GM12878 (cell line): ENCODE data around the gene CRELD2. TPM values are rescaled to one million over a fixed set of nuclear protein-coding genes. Genes with fewer than 3 reads are reported as not detected.

ENCODE experiments used
- ATAC-seq: fragments of 200-7000 bp; cut with Tn5 transposase; 3 replicates; pipeline ENCODE4 v1.9.1; 2020; ENCODE audit warnings: mild to moderate bottlenecking, moderate library complexity
- BruUV-seq: library from RNA; stranded (reverse); fragments of 400-500 nt; replicated peaks from 2 replicates; lab custom pipeline; 2021; lab: Mats Ljungman, UMichigan
- CTCF ChIA-PET: fragments of 300-600 bp; sonication (Branson Sonifier 250); formaldehyde crosslinking; extraction: SDS; loops from one replicate; lab custom pipeline; 2021; ENCODE audit warnings: inconsistent platforms; lab: Yijun Ruan, JAX
- POLR2A ChIA-PET: fragments of 350-600 bp; formaldehyde crosslinking; extraction: SDS; loops from one replicate; lab custom pipeline; 2021; ENCODE audit warnings: inconsistent platforms; lab: Charles Lee
- RAD21 ChIA-PET: fragments of 300-600 bp; sonication (Branson Sonifier 250); formaldehyde crosslinking; loops from one replicate; lab custom pipeline; 2023; ENCODE audit warnings: antibody characterized with exemption; ENCODE audit not compliant: unreplicated experiment; lab: Charles Lee
- SMC1A ChIA-PET: fragments of 300-600 bp; sonication (Branson Sonifier 250); formaldehyde crosslinking; loops from one replicate; lab custom pipeline; 2023; ENCODE audit not compliant: unreplicated experiment, uncharacterized antibody; lab: Charles Lee
- DNase-seq: peaks from one replicate; pipeline ENCODE4 v3.0.0-alpha.2; 2011; ENCODE audit warnings: low read depth, low spot score
- FAIRE-seq: peaks from 3 replicates; lab custom pipeline; 2011; peaks lifted over from hg19 to GRCh38; lab: Jason Lieb, UNC
- H2AFZ ChIP-seq: 2 replicates; pipeline ENCODE4 v1.6.0; 2011; ENCODE audit warnings: low read depth, low read length, control low read depth; ENCODE audit not compliant: control insufficient read depth
- H3K27ac ChIP-seq: 2 replicates; pipeline ENCODE4 v1.5.1; 2011; ENCODE audit warnings: control low read depth; ENCODE audit not compliant: control insufficient read depth, insufficient read depth
- H3K27me3 ChIP-seq, 2 experiments: replicated peaks in 1 of 2; 2 replicates each; pipeline versions ENCODE4 v1.6.0 to v1.6.1; 2011; ENCODE audit warnings: low read length in 1 of 2; ENCODE audit not compliant: control insufficient read depth in 2 of 2, insufficient read depth in 2 of 2
- H3K36me3 ChIP-seq, 2 experiments: 2 replicates each; pipeline ENCODE4 v1.5.1; 2011; ENCODE audit warnings: low read length in 1 of 2; ENCODE audit not compliant: control insufficient read depth in 2 of 2, insufficient read depth in 2 of 2
- H3K4me1 ChIP-seq: 2 replicates; pipeline ENCODE4 v1.6.1; 2011; ENCODE audit warnings: mild to moderate bottlenecking, low read length, moderate library complexity, mixed read lengths; ENCODE audit not compliant: control insufficient read depth, insufficient read depth
- H3K4me2 ChIP-seq: 2 replicates; pipeline ENCODE4 v1.6.0; 2011; ENCODE audit warnings: control low read depth; ENCODE audit not compliant: control insufficient read depth, insufficient read depth
- H3K4me3 ChIP-seq: fragments of 200-600 bp; sonication (generic); 2 replicates; pipeline ENCODE4 v1.5.1; 2016
- H3K79me2 ChIP-seq: 2 replicates; pipeline ENCODE4 v1.6.0; 2011; ENCODE audit warnings: low read length; ENCODE audit not compliant: control insufficient read depth, insufficient read depth
- H3K9ac ChIP-seq: 2 replicates; pipeline ENCODE4 v1.8.0; 2011; ENCODE audit warnings: low read length, control low read depth, mixed read lengths; ENCODE audit not compliant: control insufficient read depth, insufficient read depth
- H3K9me3 ChIP-seq: replicated peaks from 3 replicates; pipeline ENCODE4 v1.5.1; 2011; ENCODE audit warnings: mild to moderate bottlenecking, low read length; ENCODE audit not compliant: control insufficient read depth, insufficient read depth
- H4K20me1 ChIP-seq: 2 replicates; pipeline ENCODE4 v1.6.0; 2011; ENCODE audit not compliant: control insufficient read depth, insufficient read depth
- CTCF ChIP-seq, 3 experiments: IDR thresholded peaks in 2 of 3; conservative IDR thresholded peaks in 1 of 3; 2 replicates each; pipeline ENCODE4 v1.5.1; 2011; ENCODE audit warnings: low read depth in 3 of 3, low read length in 3 of 3, mild to moderate bottlenecking in 3 of 3, control low read depth in 2 of 3, moderate library complexity in 2 of 3, inconsistent platforms in 1 of 3, mixed read lengths in 1 of 3; ENCODE audit not compliant: control insufficient read depth in 2 of 3, insufficient read depth in 1 of 3; ENCODE audit errors: extremely low read depth in 1 of 3
- EP300 ChIP-seq, 2 experiments: fragments of 150-350 bp in 1 of 2; IDR thresholded peaks; 2 replicates each; pipeline ENCODE4 v1.6.1; 2011 to 2012; ENCODE audit warnings: low read depth in 2 of 2, low read length in 2 of 2, borderline replicate concordance in 1 of 2, improper control_type of control experiment in 1 of 2, inconsistent platforms in 1 of 2; ENCODE audit not compliant: control insufficient read depth in 1 of 2
- ESRRA ChIP-seq: IDR thresholded peaks from 2 replicates; pipeline ENCODE4 v1.6.1; 2012; ENCODE audit warnings: mild to moderate bottlenecking, low read length, improper control_type of control experiment
- HDAC6 ChIP-seq: fragments of 200-600 bp; sonication (generic); IDR thresholded peaks from one replicate; pipeline ENCODE4 v1.8.0; 2017; ENCODE audit warnings: antibody characterized with exemption; ENCODE audit not compliant: unreplicated experiment
- MEF2B ChIP-seq: fragments of 450-650 bp; IDR thresholded peaks from 2 replicates; pipeline ENCODE4 v1.6.1; 2018; ENCODE audit warnings: mild to moderate bottlenecking, moderate library complexity; ENCODE audit not compliant: partially characterized antibody, poor library complexity, severe bottlenecking
- RUNX3 ChIP-seq: IDR thresholded peaks from 2 replicates; pipeline ENCODE4 v1.6.1; 2012; ENCODE audit warnings: low read length, inconsistent platforms
- SMC3 ChIP-seq: IDR thresholded peaks from 2 replicates; pipeline ENCODE4 v1.6.1; 2011; ENCODE audit warnings: low read length, improper control_type of control experiment, borderline replicate concordance
- SUPT20H ChIP-seq: IDR thresholded peaks from 2 replicates; pipeline ENCODE4 v1.6.1; 2011; ENCODE audit warnings: low read depth, mild to moderate bottlenecking, low read length, moderate library complexity, borderline replicate concordance; ENCODE audit not compliant: control insufficient read depth
- TCF12 ChIP-seq: IDR thresholded peaks from 2 replicates; pipeline ENCODE4 v1.6.1; 2011; ENCODE audit warnings: low read depth, mild to moderate bottlenecking, low read length
- YY1 ChIP-seq: IDR thresholded peaks from 2 replicates; pipeline ENCODE4 v1.6.1; 2011; ENCODE audit warnings: low read depth, mild to moderate bottlenecking, low read length
- ZBTB4 ChIP-seq: fragments of 450-650 bp; formaldehyde crosslinking; IDR thresholded peaks from 2 replicates; pipeline ENCODE4 v1.4.0; 2022; ENCODE audit warnings: mild to moderate bottlenecking, moderate library complexity
- WGBS: methylation state at CpG from one replicate; pipeline ENCODE4 v1.1.6; 2016; ENCODE audit warnings: low lambda C conversion rate; ENCODE audit not compliant: insufficient replicate concordance, insufficient coverage; ENCODE audit errors: missing lambda C conversion rate; 5-methylcytosine and 5-hydroxymethylcytosine counted together
- in situ Hi-C: fragments of 300-500 bp; cut with MboI; formaldehyde crosslinking; loops from 9 replicates; pipeline ENCODE4 v1.14.3; 2018; ENCODE audit warnings: mixed read lengths
- intact Hi-C: fragments of 100-400 bp; cut with micrococcal nuclease; formaldehyde crosslinking; loops from one replicate; pipeline ENCODE4 v1.14.2; 2022; ENCODE audit not compliant: unreplicated experiment
- polyA plus RNA-seq, 11 experiments: library from polyadenylated mRNA; depleted of rRNA in 4 of 11; unstranded in 6 of 11; stranded (reverse) in 5 of 11; fragments of >200 nt; fragmentation: Nextera tagmentation in 4 of 11; fragmentation: Illumina TruSeq in 1 of 11; extraction: Ambion mirVana in 4 of 11; extraction: Trizol in 1 of 11; gene quantifications; 1 replicate in 1 of 11; 2 replicates in 10 of 11; pipeline versions ENCODE4 v1.2.1 to v1.2.3, GENCODE V29; 2011 to 2016; ENCODE audit warnings: inconsistent platforms in 2 of 11, missing spikeins in 2 of 11, low read depth in 1 of 11
- total RNA-seq, 4 experiments: library from RNA; depleted of rRNA in 3 of 4; stranded (reverse); fragments of >200 nt in 3 of 4; fragmentation: Illumina TruSeq in 1 of 4; extraction: Trizol in 1 of 4; gene quantifications; 2 replicates each; pipeline versions ENCODE4 v1.2.1 to v1.2.3, GENCODE V29; 2013 to 2021
- TF ChIP-seq, protein P1 (sequence below): fragments of 450-650 bp; IDR thresholded peaks from 2 replicates; pipeline ENCODE4 v1.6.1; 2018; ENCODE audit warnings: mild to moderate bottlenecking, low read depth, moderate library complexity; ENCODE audit not compliant: partially characterized antibody

The CRELD2 gene
- total and polyA plus RNA-seq, 10 of the 15 experiments (the other 5 are each of a cell fraction or from before 2014, with no cell fraction given) = 9.4 to 111 (median 25.9) TPM

DNA sequence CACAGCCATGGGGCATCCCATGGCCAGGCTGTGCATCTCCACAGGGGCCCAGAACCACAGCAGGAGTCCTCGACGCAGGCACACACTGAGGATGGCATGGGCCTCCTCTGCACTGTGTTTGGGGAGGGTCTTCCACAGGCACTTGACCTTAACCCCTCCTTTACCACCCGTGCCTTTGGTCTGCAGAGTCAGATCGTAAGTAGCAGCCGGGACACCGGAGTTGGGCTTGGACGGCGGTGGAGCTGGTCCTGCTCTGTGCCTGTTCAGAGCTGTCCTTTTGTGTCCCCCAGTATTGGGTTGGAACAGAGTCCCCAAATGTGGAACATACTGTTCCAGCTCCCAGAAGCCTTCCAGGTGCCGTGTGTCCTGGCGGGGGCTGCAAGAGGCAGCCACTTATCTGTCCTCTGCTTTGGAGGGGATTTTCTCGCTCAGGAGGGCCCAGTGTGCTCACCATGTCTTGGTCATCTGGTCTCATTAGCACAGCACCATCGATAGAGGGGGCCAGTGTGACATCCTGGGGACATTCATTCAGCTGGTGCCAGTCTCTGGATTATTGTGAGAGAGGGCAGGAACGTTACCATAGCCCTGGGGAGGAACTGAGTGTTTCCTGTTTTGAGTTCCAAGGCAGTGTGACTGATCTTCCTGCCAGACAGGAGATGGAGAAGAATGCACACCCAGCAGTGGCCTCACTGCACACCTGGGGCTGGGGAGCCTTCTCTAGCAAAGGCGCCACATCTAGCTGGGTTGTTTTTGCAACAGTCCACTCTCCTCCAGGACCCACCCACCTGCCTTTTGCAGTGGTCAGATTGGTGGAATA, 12.4 kb downstream of the CRELD2 start:
- intact Hi-C loops (loop anchor here (1.0 to 10.0 kb wide), 6 partner anchors 40 to 264 kb away; no protein-coding TSS in a partner anchor), in situ Hi-C loops (loop anchor here (5.0 kb wide), 2 partner anchors 101 to 276 kb away; no protein-coding TSS in a partner anchor)
- ChIA-PET POLR2A (interaction anchor here (1.1 to 1.2 kb wide), 2 partner anchors 100 to 260 kb away, joined by 4 read pairs; no protein-coding TSS in a partner anchor), SMC1A (interaction anchor here (0.7 to 4.1 kb wide), 9 partner anchors 36 to 174 kb away, joined by 3 to 43 read pairs (median 5); no protein-coding TSS in a partner anchor), CTCF (interaction anchor here (0.8 to 3.2 kb wide), 28 partner anchors 9 to 256 kb away, joined by 3 to 79 read pairs (median 5); partner anchors contain the start of gene IL17REL), RAD21 (interaction anchor here (0.7 to 4.7 kb wide), 22 partner anchors 9 to 306 kb away, joined by 3 to 81 read pairs (median 4); no protein-coding TSS in a partner anchor)
- H4K20me1 ChIP-seq = no peaks in the 10 kb centered on the region
- peaks cover 0 to 2% of the 10 kb centered on the region in 2 experiments; a peak in 3 of 4 replicates for H3K36me3 ChIP-seq
- H2AFZ ChIP-seq = no peak overlapping the region; the same call in 1 of the 2 replicates
- whole genome bisulfite sequencing = 18% methylated on average over 14 of the region's 14 CpGs
- ATAC-seq (peak; percentile 72), FAIRE-seq (peak; percentile 93), DNase-seq (peak; percentile 78)
- peaks cover 56% of the 10 kb centered on the region for H3K4me1 ChIP-seq
- H3K27ac ChIP-seq = no peak overlapping the region
- no peaks in the 10 kb centered on the region for H3K9me3 ChIP-seq
- H3K79me2 ChIP-seq = peaks cover 7% of the 10 kb centered on the region
- no peak overlapping the region for H3K4me3 ChIP-seq
- no TSS peak for BruUV-seq
- no peaks in the 10 kb centered on the region for H3K27me3 ChIP-seq
- H3K9ac ChIP-seq = no peak overlapping the region
- H3K4me2 ChIP-seq = peak overlapping the region; percentile 45
- TF ChIP-seq, protein P1, sequence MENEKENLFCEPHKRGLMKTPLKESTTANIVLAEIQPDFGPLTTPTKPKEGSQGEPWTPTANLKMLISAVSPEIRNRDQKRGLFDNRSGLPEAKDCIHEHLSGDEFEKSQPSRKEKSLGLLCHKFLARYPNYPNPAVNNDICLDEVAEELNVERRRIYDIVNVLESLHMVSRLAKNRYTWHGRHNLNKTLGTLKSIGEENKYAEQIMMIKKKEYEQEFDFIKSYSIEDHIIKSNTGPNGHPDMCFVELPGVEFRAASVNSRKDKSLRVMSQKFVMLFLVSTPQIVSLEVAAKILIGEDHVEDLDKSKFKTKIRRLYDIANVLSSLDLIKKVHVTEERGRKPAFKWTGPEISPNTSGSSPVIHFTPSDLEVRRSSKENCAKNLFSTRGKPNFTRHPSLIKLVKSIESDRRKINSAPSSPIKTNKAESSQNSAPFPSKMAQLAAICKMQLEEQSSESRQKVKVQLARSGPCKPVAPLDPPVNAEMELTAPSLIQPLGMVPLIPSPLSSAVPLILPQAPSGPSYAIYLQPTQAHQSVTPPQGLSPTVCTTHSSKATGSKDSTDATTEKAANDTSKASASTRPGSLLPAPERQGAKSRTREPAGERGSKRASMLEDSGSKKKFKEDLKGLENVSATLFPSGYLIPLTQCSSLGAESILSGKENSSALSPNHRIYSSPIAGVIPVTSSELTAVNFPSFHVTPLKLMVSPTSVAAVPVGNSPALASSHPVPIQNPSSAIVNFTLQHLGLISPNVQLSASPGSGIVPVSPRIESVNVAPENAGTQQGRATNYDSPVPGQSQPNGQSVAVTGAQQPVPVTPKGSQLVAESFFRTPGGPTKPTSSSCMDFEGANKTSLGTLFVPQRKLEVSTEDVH = no peak
- TF ChIP-seq TCF12 (0 out of 2 replicates have a peak, but pooled peaks have one; percentile 8), MEF2B (no peak), CTCF (IDR thresholded peaks at IDR 0.05 in 2 of 3, conservative IDR thresholded peaks at IDR 0.05 in 1 of 3; ENCODE audit: control insufficient read depth in 2 of 3, extremely low read depth in 1 of 3, insufficient read depth in 1 of 3, low read depth in 3 of 3, low read length in 3 of 3) (peak; percentile 74 to 96 (median 88); a peak in 5 of 6 replicates), RUNX3 (peak; percentile 26; the same call in 1 of the 2 replicates), ZBTB4 (CRISPR knock-in tag) (no peak), YY1 (0 out of 2 replicates have a peak, but pooled peaks have one; percentile 39), HDAC6 (no peak), ESRRA (no peak), SUPT20H (no peak), SMC3 (peak; percentile 67; the same call in 1 of the 2 replicates), EP300 (IDR thresholded peaks at IDR 0.05; ENCODE audit: borderline replicate concordance in 1 of 2, control insufficient read depth in 1 of 2, low read depth in 2 of 2, low read length in 2 of 2) (no peak)
